ENCODE measurements around the gene RTKN. TPM values are rescaled to one million over a fixed set of nuclear protein-coding genes. Genes with fewer than 3 reads are reported as not detected.

The RTKN gene
- polyA plus RNA-seq, 3 donors: 0.07 TPM; not detected in 2

DNA sequence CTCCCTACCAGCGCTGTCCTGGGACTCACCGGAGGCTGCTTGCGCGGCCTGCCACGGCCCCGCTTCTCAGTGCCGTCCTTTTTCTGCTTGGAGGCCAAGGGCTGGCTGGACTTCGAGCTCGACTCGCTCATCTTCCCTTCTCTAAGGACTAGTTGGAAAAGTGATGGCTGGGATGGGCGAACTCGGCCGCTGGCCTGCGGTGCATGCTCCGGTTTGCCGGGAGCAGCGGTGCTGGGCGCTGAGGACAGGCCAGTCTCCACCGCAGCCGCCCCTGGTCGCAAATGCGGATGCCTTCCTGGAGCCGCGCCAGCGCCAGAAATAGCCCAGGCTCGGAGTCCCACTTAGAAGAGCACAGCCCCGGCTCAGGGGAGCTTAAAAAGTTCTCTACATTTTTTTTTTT lies 23.4 kb downstream of the RTKN start:
- intact Hi-C loops (cut with micrococcal nuclease): no loop called here
- H3K4me3 Mint-ChIP-seq: no peak overlapping the region
- Histone ChIP-seq H3K9ac (ENCODE audit: insufficient read depth, low read length, poor library complexity, severe bottlenecking) (no peak overlapping the region), H3K27ac (ENCODE audit: low read depth in 1 of 2, low read length in 2 of 2) (no peak overlapping the region), H3K4me1 (ENCODE audit: control insufficient read depth in 1 of 2, insufficient read depth in 2 of 2, low read length in 2 of 2) (peaks cover 54 to 63% of the 10 kb centered on the region in 2 donors), H3K9me3 (replicated peaks in 1 of 2; ENCODE audit: control insufficient read depth in 1 of 2, insufficient read depth in 1 of 2, low read length in 2 of 2) (no peaks in the 10 kb centered on the region), H3K4me3 (replicated peaks in 1 of 3; ENCODE audit: low read depth in 2 of 3, low read length in 3 of 3) (no peak overlapping the region), H3K27me3 (ENCODE audit: control insufficient read depth in 2 of 2, insufficient read depth in 2 of 2, low read length in 2 of 2) (peaks cover 0 to 19% of the 10 kb centered on the region in 2 donors), H4K20me1 (ENCODE audit: insufficient read depth, low read length) (no peaks in the 10 kb centered on the region), H3K4me2 (replicated peaks; ENCODE audit: extremely low read depth, low read length, poor library complexity, severe bottlenecking) (no peak overlapping the region), H3K79me2 (ENCODE audit: insufficient read depth, low read length) (no peaks in the 10 kb centered on the region), H2AFZ (ENCODE audit: insufficient read depth, low read depth, low read length, poor library complexity, severe bottlenecking) (no peak overlapping the region), H3K36me3 (replicated peaks in 1 of 2; ENCODE audit: control insufficient read depth in 1 of 2, insufficient read depth in 2 of 2, low read length in 2 of 2) (no peaks in the 10 kb centered on the region)
- no peak for DNase-seq
- 98% methylated on average over 24 of the region's 27 CpGs for WGBS (ENCODE audit: insufficient coverage)
- peaks cover 15 to 27% (median 22%) of the 10 kb centered on the region in 3 donors for H3K27me3 Mint-ChIP-seq (ENCODE audit: low read depth in 3 of 3)
- H3K27ac Mint-ChIP-seq: no peak overlapping the region
- H3K36me3 Mint-ChIP-seq: no peaks in the 10 kb centered on the region
- TF ChIP-seq, protein P1, sequence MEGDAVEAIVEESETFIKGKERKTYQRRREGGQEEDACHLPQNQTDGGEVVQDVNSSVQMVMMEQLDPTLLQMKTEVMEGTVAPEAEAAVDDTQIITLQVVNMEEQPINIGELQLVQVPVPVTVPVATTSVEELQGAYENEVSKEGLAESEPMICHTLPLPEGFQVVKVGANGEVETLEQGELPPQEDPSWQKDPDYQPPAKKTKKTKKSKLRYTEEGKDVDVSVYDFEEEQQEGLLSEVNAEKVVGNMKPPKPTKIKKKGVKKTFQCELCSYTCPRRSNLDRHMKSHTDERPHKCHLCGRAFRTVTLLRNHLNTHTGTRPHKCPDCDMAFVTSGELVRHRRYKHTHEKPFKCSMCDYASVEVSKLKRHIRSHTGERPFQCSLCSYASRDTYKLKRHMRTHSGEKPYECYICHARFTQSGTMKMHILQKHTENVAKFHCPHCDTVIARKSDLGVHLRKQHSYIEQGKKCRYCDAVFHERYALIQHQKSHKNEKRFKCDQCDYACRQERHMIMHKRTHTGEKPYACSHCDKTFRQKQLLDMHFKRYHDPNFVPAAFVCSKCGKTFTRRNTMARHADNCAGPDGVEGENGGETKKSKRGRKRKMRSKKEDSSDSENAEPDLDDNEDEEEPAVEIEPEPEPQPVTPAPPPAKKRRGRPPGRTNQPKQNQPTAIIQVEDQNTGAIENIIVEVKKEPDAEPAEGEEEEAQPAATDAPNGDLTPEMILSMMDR (IDR thresholded peaks at IDR 0.05): no peak
- peaks cover 56% of the 10 kb centered on the region for H3K4me1 Mint-ChIP-seq
- peaks cover 0 to 4% (median 0%) of the 10 kb centered on the region in 7 donors for H3K9me3 Mint-ChIP-seq

GRCh38 chr2:74417763-74418162 lies 24.0 kb downstream of the RTKN start:
- intact Hi-C loops (cut with micrococcal nuclease): no loop called here
- 100% methylated on average over 1 of the region's 6 CpGs for WGBS (ENCODE audit: insufficient coverage)
- DNase-seq: no peak
- Histone ChIP-seq H3K4me2 (replicated peaks; ENCODE audit: extremely low read depth, low read length, poor library complexity, severe bottlenecking) (no peak overlapping the region), H3K9ac (ENCODE audit: insufficient read depth, low read length, poor library complexity, severe bottlenecking) (no peak overlapping the region), H3K9me3 (replicated peaks in 1 of 2; ENCODE audit: control insufficient read depth in 1 of 2, insufficient read depth in 1 of 2, low read length in 2 of 2) (no peaks in the 10 kb centered on the region), H2AFZ (ENCODE audit: insufficient read depth, low read depth, low read length, poor library complexity, severe bottlenecking) (no peak overlapping the region), H3K4me3 (replicated peaks in 1 of 3; ENCODE audit: low read depth in 2 of 3, low read length in 3 of 3) (no peak overlapping the region), H3K79me2 (ENCODE audit: insufficient read depth, low read length) (no peaks in the 10 kb centered on the region), H3K36me3 (replicated peaks in 1 of 2; ENCODE audit: control insufficient read depth in 1 of 2, insufficient read depth in 2 of 2, low read length in 2 of 2) (no peaks in the 10 kb centered on the region), H3K27me3 (ENCODE audit: control insufficient read depth in 2 of 2, insufficient read depth in 2 of 2, low read length in 2 of 2) (peaks cover 0 to 19% of the 10 kb centered on the region in 2 donors), H3K4me1 (ENCODE audit: control insufficient read depth in 1 of 2, insufficient read depth in 2 of 2, low read length in 2 of 2) (peaks cover 58 to 67% of the 10 kb centered on the region in 2 donors), H3K27ac (ENCODE audit: low read depth in 1 of 2, low read length in 2 of 2) (no peak overlapping the region), H4K20me1 (ENCODE audit: insufficient read depth, low read length) (no peaks in the 10 kb centered on the region)
- H3K36me3 Mint-ChIP-seq: no peaks in the 10 kb centered on the region
- no peak overlapping the region for H3K4me3 Mint-ChIP-seq
- peaks cover 0 to 4% (median 0%) of the 10 kb centered on the region in 7 donors for H3K9me3 Mint-ChIP-seq
- no peak overlapping the region for H3K27ac Mint-ChIP-seq
- H3K4me1 Mint-ChIP-seq: peaks cover 59% of the 10 kb centered on the region
- peaks cover 14 to 27% (median 22%) of the 10 kb centered on the region in 3 donors for H3K27me3 Mint-ChIP-seq (ENCODE audit: low read depth in 3 of 3)
- TF ChIP-seq, protein P1 (IDR thresholded peaks at IDR 0.05): no peak
